ENCODE measurements around the gene BCOR. TPM values are rescaled to one million over a fixed set of nuclear protein-coding genes. Genes with fewer than 3 reads are reported as not detected.

Gene BCOR
- total RNA-seq, 1 experiment from 2014 or later, result 35.1 TPM

- peak overlapping the region; percentile 77 for H3K9ac ChIP-seq (ENCODE audit: low read length)
- ATAC-seq (no peak), DNase-seq (ENCODE audit: low read depth, low spot score) (no peak)
- BruUV-seq (replicated peaks), result no TSS peak
- no peaks in the 10 kb centered on the region for H3K9me3 ChIP-seq (ENCODE audit: control insufficient read depth in 1 of 2, insufficient read depth in 1 of 2, low read depth in 1 of 2, low read length in 2 of 2)
- RAD21 ChIA-PET (ENCODE audit: low non-redundant PET in 1 of 2, low total read pairs in 2 of 2, uncharacterized antibody in 2 of 2, unreplicated experiment in 2 of 2), result interaction anchor here (0.6 kb wide), 2 partner anchors 50 to 70 kb away, joined by 3 to 6 read pairs; no protein-coding TSS in a partner anchor
- intact Hi-C loops (cut with micrococcal nuclease), result loop anchor here (10.0 kb wide), 1 partner anchor 281 kb away; no protein-coding TSS in a partner anchor
- peak overlapping the region; percentile 85 for H3K4me2 ChIP-seq (ENCODE audit: low read length)
- H2AFZ ChIP-seq (ENCODE audit: low read depth, low read length, poor library complexity, severe bottlenecking), result no peak overlapping the region
- peaks cover 84% of the 10 kb centered on the region for H3K79me2 ChIP-seq (ENCODE audit: insufficient read depth, low read length)
- H3K4me3 ChIP-seq (replicated peaks in 1 of 2; ENCODE audit: low read depth in 1 of 2, low read length in 2 of 2), result peak overlapping the region; percentile 54 to 61
- H3K27me3 ChIP-seq (ENCODE audit: insufficient read depth, low read length), result no peaks in the 10 kb centered on the region
- H3K36me3 ChIP-seq (ENCODE audit: control insufficient read depth in 1 of 2, insufficient read depth in 2 of 2, low read length in 2 of 2), result no peaks in the 10 kb centered on the region
- POLR2A ChIA-PET, result interaction anchor here (0.6 to 1.1 kb wide), 2 partner anchors 9 to 11 kb away, joined by 3 to 5 read pairs; no protein-coding TSS in a partner anchor
- peaks cover 30 to 57% of the 10 kb centered on the region in 2 experiments for H3K4me1 ChIP-seq (ENCODE audit: control insufficient read depth in 1 of 2, insufficient read depth in 2 of 2, low read length in 2 of 2)
- CTCF ChIA-PET, result no interaction called here
- peaks cover 18% of the 10 kb centered on the region; the same call in 1 of the 2 replicates for H4K20me1 ChIP-seq (ENCODE audit: insufficient read depth)
- H3K27ac ChIP-seq (ENCODE audit: low read depth, low read length), result peak overlapping the region; percentile 66
- no peaks in the 10 kb centered on the region for H3K9me2 ChIP-seq (ENCODE audit: insufficient read depth)
- TF ChIP-seq REST (IDR thresholded peaks at IDR 0.05; ENCODE audit: low read depth) (no peak), YY1 (IDR thresholded peaks at IDR 0.05; ENCODE audit: extremely low read depth, insufficient replicate concordance, low read depth, low read length) (no peak), TCF7L2 (IDR thresholded peaks at IDR 0.05; ENCODE audit: borderline replicate concordance, extremely low read depth, insufficient read depth, insufficient read length) (no peak), POLR2AphosphoS5 (IDR thresholded peaks at IDR 0.05; ENCODE audit: low read depth, low read length) (no peak), CEBPB (IDR thresholded peaks at IDR 0.05; ENCODE audit: low read depth) (no peak), SRF (IDR thresholded peaks at IDR 0.05; ENCODE audit: low read depth) (no peak), JUND (IDR thresholded peaks at IDR 0.05) (no peak), FOSL1 (IDR thresholded peaks at IDR 0.05; ENCODE audit: low read depth) (no peak), ELF1 (IDR thresholded peaks at IDR 0.05; ENCODE audit: borderline replicate concordance, low read depth) (no peak), EGR1 (IDR thresholded peaks at IDR 0.05; ENCODE audit: low read depth) (no peak), RAD21 (IDR thresholded peaks at IDR 0.05; ENCODE audit: low read depth) (no peak), ZNF274 (IDR thresholded peaks at IDR 0.05; ENCODE audit: low read depth, low read length) (no peak), EZH2 (IDR thresholded peaks at IDR 0.05) (no peak), ATF3 (IDR thresholded peaks at IDR 0.05) (no peak), SIN3A (IDR thresholded peaks at IDR 0.05; ENCODE audit: low read depth) (no peak)
- TF ChIP-seq, protein P1, sequence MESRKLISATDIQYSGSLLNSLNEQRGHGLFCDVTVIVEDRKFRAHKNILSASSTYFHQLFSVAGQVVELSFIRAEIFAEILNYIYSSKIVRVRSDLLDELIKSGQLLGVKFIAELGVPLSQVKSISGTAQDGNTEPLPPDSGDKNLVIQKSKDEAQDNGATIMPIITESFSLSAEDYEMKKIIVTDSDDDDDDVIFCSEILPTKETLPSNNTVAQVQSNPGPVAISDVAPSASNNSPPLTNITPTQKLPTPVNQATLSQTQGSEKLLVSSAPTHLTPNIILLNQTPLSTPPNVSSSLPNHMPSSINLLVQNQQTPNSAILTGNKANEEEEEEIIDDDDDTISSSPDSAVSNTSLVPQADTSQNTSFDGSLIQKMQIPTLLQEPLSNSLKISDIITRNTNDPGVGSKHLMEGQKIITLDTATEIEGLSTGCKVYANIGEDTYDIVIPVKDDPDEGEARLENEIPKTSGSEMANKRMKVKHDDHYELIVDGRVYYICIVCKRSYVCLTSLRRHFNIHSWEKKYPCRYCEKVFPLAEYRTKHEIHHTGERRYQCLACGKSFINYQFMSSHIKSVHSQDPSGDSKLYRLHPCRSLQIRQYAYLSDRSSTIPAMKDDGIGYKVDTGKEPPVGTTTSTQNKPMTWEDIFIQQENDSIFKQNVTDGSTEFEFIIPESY (IDR thresholded peaks at IDR 0.05; ENCODE audit: extremely low read depth, insufficient replicate concordance, low read length), result no peak
- TF ChIP-seq, protein P2, sequence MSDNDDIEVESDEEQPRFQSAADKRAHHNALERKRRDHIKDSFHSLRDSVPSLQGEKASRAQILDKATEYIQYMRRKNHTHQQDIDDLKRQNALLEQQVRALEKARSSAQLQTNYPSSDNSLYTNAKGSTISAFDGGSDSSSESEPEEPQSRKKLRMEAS (IDR thresholded peaks at IDR 0.05), result no peak
- TF ChIP-seq, protein P3, sequence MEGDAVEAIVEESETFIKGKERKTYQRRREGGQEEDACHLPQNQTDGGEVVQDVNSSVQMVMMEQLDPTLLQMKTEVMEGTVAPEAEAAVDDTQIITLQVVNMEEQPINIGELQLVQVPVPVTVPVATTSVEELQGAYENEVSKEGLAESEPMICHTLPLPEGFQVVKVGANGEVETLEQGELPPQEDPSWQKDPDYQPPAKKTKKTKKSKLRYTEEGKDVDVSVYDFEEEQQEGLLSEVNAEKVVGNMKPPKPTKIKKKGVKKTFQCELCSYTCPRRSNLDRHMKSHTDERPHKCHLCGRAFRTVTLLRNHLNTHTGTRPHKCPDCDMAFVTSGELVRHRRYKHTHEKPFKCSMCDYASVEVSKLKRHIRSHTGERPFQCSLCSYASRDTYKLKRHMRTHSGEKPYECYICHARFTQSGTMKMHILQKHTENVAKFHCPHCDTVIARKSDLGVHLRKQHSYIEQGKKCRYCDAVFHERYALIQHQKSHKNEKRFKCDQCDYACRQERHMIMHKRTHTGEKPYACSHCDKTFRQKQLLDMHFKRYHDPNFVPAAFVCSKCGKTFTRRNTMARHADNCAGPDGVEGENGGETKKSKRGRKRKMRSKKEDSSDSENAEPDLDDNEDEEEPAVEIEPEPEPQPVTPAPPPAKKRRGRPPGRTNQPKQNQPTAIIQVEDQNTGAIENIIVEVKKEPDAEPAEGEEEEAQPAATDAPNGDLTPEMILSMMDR (IDR thresholded peaks at IDR 0.05 in 2 of 3, conservative IDR thresholded peaks at IDR 0.05 in 1 of 3; ENCODE audit: borderline replicate concordance in 1 of 3, insufficient read depth in 1 of 3, low read depth in 2 of 3, low read length in 2 of 3), result no peak
These were observed 2.0 kb downstream of the BCOR start for GRCh38 chrX:40095583-40096394.
